LNCAP (cell line): ENCODE results near the gene CCSAP.

Source experiments
- TF ChIP-seq, protein P1 (sequence below): fragments of 450-650 bp; IDR thresholded peaks from 2 replicates; pipeline ENCODE4 v1.5.1; 2017; ENCODE audit warnings: mild to moderate bottlenecking

CCSAP gene

GRCh38 chr1:229334716-229335115 is 8.1 kb downstream of the CCSAP start:
- TF ChIP-seq, protein P1, sequence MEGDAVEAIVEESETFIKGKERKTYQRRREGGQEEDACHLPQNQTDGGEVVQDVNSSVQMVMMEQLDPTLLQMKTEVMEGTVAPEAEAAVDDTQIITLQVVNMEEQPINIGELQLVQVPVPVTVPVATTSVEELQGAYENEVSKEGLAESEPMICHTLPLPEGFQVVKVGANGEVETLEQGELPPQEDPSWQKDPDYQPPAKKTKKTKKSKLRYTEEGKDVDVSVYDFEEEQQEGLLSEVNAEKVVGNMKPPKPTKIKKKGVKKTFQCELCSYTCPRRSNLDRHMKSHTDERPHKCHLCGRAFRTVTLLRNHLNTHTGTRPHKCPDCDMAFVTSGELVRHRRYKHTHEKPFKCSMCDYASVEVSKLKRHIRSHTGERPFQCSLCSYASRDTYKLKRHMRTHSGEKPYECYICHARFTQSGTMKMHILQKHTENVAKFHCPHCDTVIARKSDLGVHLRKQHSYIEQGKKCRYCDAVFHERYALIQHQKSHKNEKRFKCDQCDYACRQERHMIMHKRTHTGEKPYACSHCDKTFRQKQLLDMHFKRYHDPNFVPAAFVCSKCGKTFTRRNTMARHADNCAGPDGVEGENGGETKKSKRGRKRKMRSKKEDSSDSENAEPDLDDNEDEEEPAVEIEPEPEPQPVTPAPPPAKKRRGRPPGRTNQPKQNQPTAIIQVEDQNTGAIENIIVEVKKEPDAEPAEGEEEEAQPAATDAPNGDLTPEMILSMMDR, result no peak

- TF ChIP-seq, protein P1, result no peak
Observed at GRCh38 chr1:229334269-229334668, 8.6 kb downstream of the CCSAP start.

DNA sequence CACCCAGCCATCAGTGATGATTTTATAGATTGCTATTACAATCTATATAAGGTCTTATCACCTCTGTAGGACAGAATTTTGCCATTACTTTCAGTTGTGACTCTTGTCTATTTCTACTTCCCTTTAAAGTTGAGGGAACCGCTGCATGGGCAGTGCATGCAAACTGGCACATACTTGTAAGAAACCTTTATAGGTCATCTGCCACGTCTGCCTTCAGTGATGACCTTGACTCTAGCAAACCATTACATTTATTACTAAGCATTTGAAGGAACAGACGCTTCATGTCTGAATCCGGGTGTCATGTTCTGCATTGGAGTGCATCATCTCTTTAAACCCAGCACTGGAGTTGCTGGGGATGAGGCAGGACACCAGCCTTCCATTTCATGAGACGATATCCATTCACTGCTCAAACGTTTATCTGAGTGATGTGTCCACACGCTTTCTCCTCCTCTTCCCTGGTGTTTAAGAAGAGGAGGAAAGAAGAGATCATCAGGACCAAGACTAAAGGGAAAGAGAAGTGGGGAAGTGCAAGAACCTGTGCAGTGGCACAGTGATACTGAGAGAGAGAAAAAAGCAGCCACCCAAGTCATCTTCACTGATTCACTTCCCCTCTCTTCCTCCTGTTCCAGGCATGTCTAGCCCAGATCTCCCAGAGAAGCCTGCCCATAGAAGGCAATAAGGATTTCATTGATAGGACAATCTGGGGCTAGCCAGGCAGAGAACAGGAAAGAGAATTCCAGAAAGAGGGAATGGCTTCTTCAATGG is 14.1 kb downstream of the CCSAP start:
- TF ChIP-seq, protein P1, result no peak

- TF ChIP-seq, protein P1, result no peak
Observed at GRCh38 chr1:229326601-229327000, 16.2 kb downstream of the CCSAP start.

DNA sequence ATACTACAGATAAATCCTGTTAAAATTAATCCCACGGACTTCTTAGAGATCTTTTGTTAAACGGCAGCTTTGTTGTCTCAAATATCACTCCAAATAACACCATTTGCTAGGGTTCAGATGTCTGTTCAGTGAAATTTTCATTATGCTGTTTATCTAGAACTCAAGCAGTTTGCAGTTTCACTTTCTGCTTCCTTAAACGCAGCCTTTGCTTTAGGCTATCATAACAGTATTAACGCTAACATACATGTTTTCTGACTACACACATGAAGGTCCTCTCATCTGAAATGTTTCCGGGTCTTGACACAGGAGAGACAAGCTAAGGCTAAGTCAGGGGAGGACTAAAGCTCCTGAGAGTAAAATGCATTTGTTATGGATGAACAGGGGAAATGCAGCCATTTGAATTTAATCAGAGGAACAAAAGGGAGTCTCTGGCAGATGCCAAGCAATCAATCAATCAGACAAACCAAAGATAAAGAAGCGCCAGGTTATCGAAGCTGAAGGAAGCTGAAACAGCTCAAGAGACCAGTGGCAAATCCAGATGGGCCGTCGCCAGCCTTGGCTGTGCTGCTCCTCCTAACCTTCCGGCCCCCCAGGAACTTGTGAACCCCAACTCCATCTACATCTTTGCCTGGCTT is 16.9 kb downstream of the CCSAP start:
- TF ChIP-seq, protein P1, result no peak

- TF ChIP-seq, protein P1, result no peak
Observed at GRCh38 chr1:229325401-229325800, 17.4 kb downstream of the CCSAP start.

DNA sequence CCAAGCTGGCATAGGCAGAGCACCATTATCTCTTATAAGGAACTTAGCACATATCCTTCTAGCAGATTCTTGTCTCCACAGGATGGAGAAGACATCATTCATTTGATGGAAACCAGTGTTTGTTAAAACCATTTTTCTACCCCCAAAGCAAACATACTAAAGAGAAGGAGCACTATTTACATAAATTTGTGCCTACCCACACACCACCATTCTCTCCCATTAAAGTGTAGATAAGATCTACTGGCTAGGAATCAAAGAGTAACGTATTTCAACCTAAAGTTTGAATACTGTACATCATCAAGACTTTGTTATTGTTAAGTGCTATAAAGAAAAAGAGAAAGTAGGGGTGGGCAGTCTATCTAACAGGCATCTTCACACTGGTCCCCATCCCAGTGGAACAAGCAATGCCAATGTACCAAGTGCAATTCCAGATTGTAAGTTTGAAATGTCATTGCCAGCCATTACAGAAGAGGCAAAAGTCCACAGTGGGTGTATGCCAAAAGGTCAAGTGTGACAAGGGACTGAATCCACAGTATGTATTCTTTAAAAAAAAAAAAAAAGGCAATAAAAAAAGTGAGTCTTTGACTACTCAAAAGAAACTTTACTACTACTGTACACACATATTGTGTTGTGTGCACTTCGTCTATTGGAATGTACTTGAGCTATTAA is 18.8 kb downstream of the CCSAP start:
- TF ChIP-seq, protein P1, result no peak
